Stimulated activated naive CD8-positive, alpha-beta T cell treated with anti-CD3 and anti-CD28 coated beads, Interleukin-15, Interleukin-2, amounts not matched to agents 100 ng/mL and 50 ng/mL, for 24 hours (primary cell): ENCODE data around the gene MACROD1.

Experiments
- H3K27ac Mint-ChIP-seq: one replicate; pipeline ENCODE4 v1.8.0; 2021; ENCODE audit warnings: mild to moderate bottlenecking, mixed read lengths
- H3K27me3 Mint-ChIP-seq: one replicate; pipeline ENCODE4 v1.8.0; 2021; ENCODE audit warnings: mixed read lengths
- H3K36me3 Mint-ChIP-seq: one replicate; pipeline ENCODE4 v1.8.0; 2021; ENCODE audit warnings: low read depth, mixed read lengths
- H3K4me1 Mint-ChIP-seq: one replicate; pipeline ENCODE4 v1.8.0; 2021; ENCODE audit warnings: low read depth, mixed read lengths
- H3K4me3 Mint-ChIP-seq: one replicate; pipeline ENCODE4 v1.8.0; 2021; ENCODE audit warnings: mild to moderate bottlenecking, mixed read lengths
- H3K9me3 Mint-ChIP-seq: one replicate; pipeline ENCODE4 v1.8.0; 2021; ENCODE audit warnings: mixed read lengths

The MACROD1 gene

GRCh38 chr11:64132191-64132771 is 33.6 kb downstream of the MACROD1 start:
- no peak overlapping the region for H3K27ac Mint-ChIP-seq
- no peaks in the 10 kb centered on the region for H3K9me3 Mint-ChIP-seq
- H3K36me3 Mint-ChIP-seq = no peaks in the 10 kb centered on the region
- H3K4me1 Mint-ChIP-seq = no peaks in the 10 kb centered on the region
- H3K4me3 Mint-ChIP-seq = no peak overlapping the region
- no peaks in the 10 kb centered on the region for H3K27me3 Mint-ChIP-seq

- H3K27ac Mint-ChIP-seq = no peak overlapping the region
- H3K4me1 Mint-ChIP-seq = no peaks in the 10 kb centered on the region
- H3K36me3 Mint-ChIP-seq = no peaks in the 10 kb centered on the region
- H3K9me3 Mint-ChIP-seq = no peaks in the 10 kb centered on the region
- H3K4me3 Mint-ChIP-seq = no peak overlapping the region
- no peaks in the 10 kb centered on the region for H3K27me3 Mint-ChIP-seq
Observed at GRCh38 chr11:64131683-64132190, 34.2 kb downstream of the MACROD1 start.

- no peaks in the 10 kb centered on the region for H3K36me3 Mint-ChIP-seq
- H3K27me3 Mint-ChIP-seq = no peaks in the 10 kb centered on the region
- no peaks in the 10 kb centered on the region for H3K4me1 Mint-ChIP-seq
- no peak overlapping the region for H3K27ac Mint-ChIP-seq
- H3K4me3 Mint-ChIP-seq = no peak overlapping the region
- H3K9me3 Mint-ChIP-seq = no peaks in the 10 kb centered on the region
Observed at GRCh38 chr11:64130618-64131017, 35.3 kb downstream of the MACROD1 start.

- Mint-ChIP-seq H3K27me3 (no peaks in the 10 kb centered on the region), H3K36me3 (no peaks in the 10 kb centered on the region), H3K9me3 (no peaks in the 10 kb centered on the region), H3K27ac (no peak overlapping the region), H3K4me1 (no peaks in the 10 kb centered on the region), H3K4me3 (no peak overlapping the region)
Observed at GRCh38 chr11:64129403-64129802, 36.5 kb downstream of the MACROD1 start.

- Mint-ChIP-seq H3K36me3 (no peaks in the 10 kb centered on the region), H3K27me3 (no peaks in the 10 kb centered on the region), H3K4me1 (no peaks in the 10 kb centered on the region)
Observed at GRCh38 chr11:64128255-64129006, 37.5 kb downstream of the MACROD1 start.

GRCh38 chr11:64127267-64128072 is 38.4 kb downstream of the MACROD1 start:
- H3K27ac Mint-ChIP-seq = no peak overlapping the region
- no peaks in the 10 kb centered on the region for H3K4me1 Mint-ChIP-seq
- H3K36me3 Mint-ChIP-seq = no peaks in the 10 kb centered on the region
- H3K9me3 Mint-ChIP-seq = no peaks in the 10 kb centered on the region
- H3K4me3 Mint-ChIP-seq = no peak overlapping the region
- no peaks in the 10 kb centered on the region for H3K27me3 Mint-ChIP-seq

More at GRCh38 chr11:64128255-64129006, 37.5 kb downstream of the MACROD1 start:
- no peak overlapping the region for H3K27ac Mint-ChIP-seq
- H3K9me3 Mint-ChIP-seq = no peaks in the 10 kb centered on the region
- H3K4me3 Mint-ChIP-seq = no peak overlapping the region

GRCh38 chr11:64126796-64127195 is 39.1 kb downstream of the MACROD1 start:
- Mint-ChIP-seq H3K4me1 (peaks cover under 1% of the 10 kb centered on the region), H3K4me3 (no peak overlapping the region), H3K27ac (no peak overlapping the region), H3K9me3 (no peaks in the 10 kb centered on the region), H3K36me3 (no peaks in the 10 kb centered on the region), H3K27me3 (no peaks in the 10 kb centered on the region)

- no peak overlapping the region for H3K4me3 Mint-ChIP-seq
- H3K4me1 Mint-ChIP-seq = peaks cover 5% of the 10 kb centered on the region
- H3K9me3 Mint-ChIP-seq = no peaks in the 10 kb centered on the region
- H3K36me3 Mint-ChIP-seq = no peaks in the 10 kb centered on the region
- no peak overlapping the region for H3K27ac Mint-ChIP-seq
- no peaks in the 10 kb centered on the region for H3K27me3 Mint-ChIP-seq
Observed at GRCh38 chr11:64126371-64126770, 39.5 kb downstream of the MACROD1 start.

- H3K4me3 Mint-ChIP-seq = no peak overlapping the region
- H3K27me3 Mint-ChIP-seq = no peaks in the 10 kb centered on the region
- no peak overlapping the region for H3K27ac Mint-ChIP-seq
- H3K36me3 Mint-ChIP-seq = no peaks in the 10 kb centered on the region
- H3K4me1 Mint-ChIP-seq = peaks cover 12% of the 10 kb centered on the region
- H3K9me3 Mint-ChIP-seq = no peaks in the 10 kb centered on the region
Observed at GRCh38 chr11:64125676-64126075, 40.2 kb downstream of the MACROD1 start.

- Mint-ChIP-seq H3K9me3 (no peaks in the 10 kb centered on the region), H3K4me1 (peaks cover 17% of the 10 kb centered on the region), H3K27me3 (no peaks in the 10 kb centered on the region), H3K36me3 (no peaks in the 10 kb centered on the region), H3K27ac (no peak overlapping the region), H3K4me3 (no peak overlapping the region)
Observed at GRCh38 chr11:64124147-64124546, 41.8 kb downstream of the MACROD1 start.

GRCh38 chr11:64123679-64124078 is 42.2 kb downstream of the MACROD1 start:
- H3K4me1 Mint-ChIP-seq = peaks cover 17% of the 10 kb centered on the region
- no peaks in the 10 kb centered on the region for H3K9me3 Mint-ChIP-seq
- no peak overlapping the region for H3K27ac Mint-ChIP-seq
- no peaks in the 10 kb centered on the region for H3K27me3 Mint-ChIP-seq
- no peaks in the 10 kb centered on the region for H3K36me3 Mint-ChIP-seq
- no peak overlapping the region for H3K4me3 Mint-ChIP-seq

GRCh38 chr11:64122411-64123410 is 43.2 kb downstream of the MACROD1 start:
- H3K27ac Mint-ChIP-seq = no peak overlapping the region
- H3K4me3 Mint-ChIP-seq = no peak overlapping the region
- peaks cover 17% of the 10 kb centered on the region for H3K4me1 Mint-ChIP-seq
- no peaks in the 10 kb centered on the region for H3K36me3 Mint-ChIP-seq
- H3K27me3 Mint-ChIP-seq = no peaks in the 10 kb centered on the region
- no peaks in the 10 kb centered on the region for H3K9me3 Mint-ChIP-seq

- Mint-ChIP-seq H3K9me3 (no peaks in the 10 kb centered on the region), H3K4me3 (no peak overlapping the region), H3K27me3 (no peaks in the 10 kb centered on the region), H3K27ac (no peak overlapping the region), H3K4me1 (peaks cover 17% of the 10 kb centered on the region), H3K36me3 (no peaks in the 10 kb centered on the region)
Observed at GRCh38 chr11:64121663-64122410, 44.1 kb downstream of the MACROD1 start.
